NOMO-1 treated with DMSO at 0.1 percent for 48 hours (cell line): Measurements from ENCODE around the gene KLHL11.
"Not testable (repeated sequence)": the region's sequence is repeated elsewhere in the genome, so short reads cannot be mapped to it uniquely, and the experiment has no call there.

Experiments
- DNase-seq: peaks from one replicate; lab custom pipeline; 2025; ENCODE audit not compliant: unreplicated experiment; lab: John Stamatoyannopoulos, UW

KLHL11 gene

GRCh38 chr17:41840781-41841180, 24.4 kb downstream of the KLHL11 start:
- DNase-seq, result not testable (repeated sequence)

- not testable (repeated sequence) for DNase-seq
These were observed 25.8 kb downstream of the KLHL11 start for GRCh38 chr17:41839448-41839847.

- no peak for DNase-seq
These were observed 27.3 kb downstream of the KLHL11 start, which contains the start of gene KLHL10 for GRCh38 chr17:41837761-41838538. KLHL10 (plus strand) TSS chr17:41837825; CDS start chr17:41837933, 108 bp downstream.

GRCh38 chr17:41836550-41837196, 28.6 kb downstream of the KLHL11 start:
- DNase-seq, result no peak

DNA sequence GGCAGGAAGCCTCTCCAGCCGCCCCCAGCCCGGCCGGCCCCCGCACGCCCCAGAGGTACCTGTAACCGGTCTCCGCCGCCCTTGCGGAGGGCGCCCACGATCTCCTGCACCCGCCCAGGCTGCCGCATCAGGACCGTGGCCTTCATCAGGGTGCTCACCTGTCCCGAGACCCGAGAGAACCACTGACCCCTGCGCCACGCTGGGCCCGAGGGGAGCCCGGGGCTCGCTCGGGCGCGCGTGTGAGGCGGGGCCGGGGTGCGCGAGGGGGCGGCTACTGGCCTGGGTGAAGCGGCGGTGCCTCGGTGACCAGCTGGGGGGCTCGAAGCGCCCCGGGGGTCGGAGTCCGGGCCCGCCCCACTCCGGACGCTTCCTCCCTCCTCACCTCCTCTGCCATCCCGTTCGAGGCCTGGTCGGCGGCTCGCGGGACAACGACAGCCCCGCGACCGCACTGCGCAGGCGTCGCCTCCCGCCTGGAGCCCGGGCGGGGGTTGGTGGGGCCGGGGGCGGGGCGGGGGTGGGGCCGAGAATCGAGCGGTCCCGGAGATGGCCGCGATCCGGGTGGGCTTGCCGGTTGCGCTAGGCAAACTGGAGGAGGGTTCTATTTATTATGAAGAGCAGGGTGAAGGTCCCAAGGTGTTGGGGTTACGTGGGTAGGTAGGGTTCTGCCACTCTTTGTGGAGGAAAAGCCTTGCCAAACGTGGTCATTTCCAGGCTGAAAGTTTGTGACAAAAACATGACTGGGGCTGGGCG, 29.2 kb downstream of the KLHL11 start, which contains the start of gene NT5C3B:
Gene NT5C3B, minus strand, starts transcription at position 433 of the 750 bp plus-strand sequence. Its CDS starts 39 bp downstream, at position 394.
- DNase-seq, result no peak

GRCh38 chr17:41835214-41835799, 29.9 kb downstream of the KLHL11 start:
- peak; percentile 31 for DNase-seq

DNA sequence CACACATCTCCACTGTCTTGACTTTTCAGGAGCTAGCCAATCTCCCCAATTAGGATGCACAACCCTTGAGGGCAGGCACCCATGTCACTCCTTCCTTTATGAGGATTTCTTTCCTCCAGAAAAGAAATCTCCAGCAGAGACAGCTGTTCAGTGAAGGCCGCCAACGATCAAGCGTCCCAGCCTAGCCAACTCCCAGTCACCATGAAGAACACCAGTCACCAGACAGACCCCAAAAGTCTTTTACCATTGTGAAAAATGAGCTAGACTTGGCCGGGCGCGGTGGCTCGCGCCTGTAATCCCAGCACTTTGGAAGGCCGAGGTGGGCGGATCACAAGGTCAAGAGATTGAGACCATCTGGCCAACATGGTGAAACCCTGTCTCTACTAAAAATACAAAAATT, 35.3 kb downstream of the KLHL11 start:
- not testable (repeated sequence) for DNase-seq

- no peak for DNase-seq
These were observed 39.9 kb downstream of the KLHL11 start for GRCh38 chr17:41825175-41825845.

- DNase-seq, result no peak
These were observed 41.1 kb downstream of the KLHL11 start for GRCh38 chr17:41824086-41824485.

DNA sequence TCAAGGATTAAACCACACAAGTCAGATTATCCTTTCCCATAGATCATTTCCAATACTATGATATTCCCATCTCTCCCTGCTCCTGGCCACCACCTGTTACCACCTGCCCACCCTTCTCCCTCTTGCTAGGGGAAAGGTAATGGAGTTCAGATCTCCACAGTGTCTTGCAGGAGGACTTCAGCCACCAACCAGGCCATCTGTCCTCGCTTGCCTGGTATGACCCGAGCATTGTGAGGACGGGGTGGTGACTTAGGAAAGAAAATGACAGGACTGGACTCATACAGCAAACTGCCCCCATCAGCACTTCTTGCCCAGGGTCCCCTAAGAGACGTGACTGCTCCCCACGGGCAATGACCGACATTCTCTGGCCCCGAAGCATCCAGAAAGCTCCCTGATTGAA, 41.6 kb downstream of the KLHL11 start:
- no peak for DNase-seq

- DNase-seq, result no peak
These were observed 42.1 kb downstream of the KLHL11 start for GRCh38 chr17:41823141-41823524.

DNA sequence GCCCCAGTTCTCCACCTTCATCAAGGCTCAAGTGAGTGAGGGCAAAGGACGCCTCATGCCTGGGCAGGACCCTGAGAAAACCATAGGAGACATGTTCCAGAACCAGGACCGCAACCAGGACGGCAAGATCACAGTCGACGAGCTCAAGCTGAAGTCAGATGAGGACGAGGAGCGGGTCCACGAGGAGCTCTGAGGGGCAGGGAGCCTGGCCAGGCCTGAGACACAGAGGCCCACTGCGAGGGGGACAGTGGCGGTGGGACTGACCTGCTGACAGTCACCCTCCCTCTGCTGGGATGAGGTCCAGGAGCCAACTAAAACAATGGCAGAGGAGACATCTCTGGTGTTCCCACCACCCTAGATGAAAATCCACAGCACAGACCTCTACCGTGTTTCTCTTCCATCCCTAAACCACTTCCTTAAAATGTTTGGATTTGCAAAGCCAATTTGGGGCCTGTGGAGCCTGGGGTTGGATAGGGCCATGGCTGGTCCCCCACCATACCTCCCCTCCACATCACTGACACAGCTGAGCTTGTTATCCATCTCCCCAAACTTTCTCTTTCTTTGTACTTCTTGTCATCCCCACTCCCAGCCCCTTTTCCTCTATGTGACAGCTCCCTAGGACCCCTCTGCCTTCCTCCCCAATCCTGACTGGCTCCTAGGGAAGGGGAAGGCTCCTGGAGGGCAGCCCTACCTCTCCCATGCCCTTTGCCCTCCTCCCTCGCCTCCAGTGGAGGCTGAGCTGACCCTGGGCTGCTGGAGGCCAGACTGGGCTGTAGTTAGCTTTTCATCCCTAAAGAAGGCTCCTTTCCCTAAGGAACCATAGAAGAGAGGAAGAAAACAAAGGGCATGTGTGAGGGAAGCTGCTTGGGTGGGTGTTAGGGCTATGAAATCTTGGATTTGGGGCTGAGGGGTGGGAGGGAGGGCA, 42.7 kb downstream of the KLHL11 start:
- no peak for DNase-seq

DNA sequence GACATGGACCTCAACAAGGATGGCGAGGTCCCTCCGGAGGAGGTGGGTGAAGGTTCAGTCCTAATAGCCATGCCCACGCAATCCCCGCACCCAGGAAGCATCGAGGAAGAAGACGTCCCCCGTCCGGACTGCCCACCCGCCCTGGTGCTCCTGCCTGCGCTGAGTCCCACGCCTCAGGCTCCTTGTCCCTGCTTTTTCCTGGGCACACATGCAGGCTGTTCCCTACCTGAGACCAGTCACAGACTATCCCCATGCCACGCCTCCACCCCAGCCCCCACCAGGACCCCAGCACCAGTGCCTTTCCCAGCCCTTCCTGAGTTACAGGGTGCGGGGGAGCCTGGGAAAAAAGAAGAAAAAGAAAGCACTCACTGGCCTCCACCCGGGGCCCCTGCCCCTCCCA, 43.4 kb downstream of the KLHL11 start:
- DNase-seq, result no peak

DNA sequence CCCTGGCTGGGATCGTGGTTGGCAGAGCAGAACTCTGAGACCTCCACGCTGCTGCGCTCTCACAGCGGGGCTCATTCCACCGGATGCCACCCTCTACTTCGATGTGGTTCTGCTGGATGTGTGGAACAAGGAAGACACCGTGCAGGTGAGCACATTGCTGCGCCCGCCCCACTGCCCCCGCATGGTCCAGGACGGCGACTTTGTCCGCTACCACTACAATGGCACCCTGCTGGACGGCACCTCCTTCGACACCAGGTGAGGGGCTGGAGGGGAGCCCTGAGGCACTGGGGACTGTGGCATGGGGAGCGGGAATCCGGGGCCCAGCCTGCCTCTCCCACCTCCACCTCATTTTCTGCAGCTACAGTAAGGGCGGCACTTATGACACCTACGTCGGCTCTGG, 47.2 kb downstream of the KLHL11 start:
- DNase-seq, result no peak

DNA sequence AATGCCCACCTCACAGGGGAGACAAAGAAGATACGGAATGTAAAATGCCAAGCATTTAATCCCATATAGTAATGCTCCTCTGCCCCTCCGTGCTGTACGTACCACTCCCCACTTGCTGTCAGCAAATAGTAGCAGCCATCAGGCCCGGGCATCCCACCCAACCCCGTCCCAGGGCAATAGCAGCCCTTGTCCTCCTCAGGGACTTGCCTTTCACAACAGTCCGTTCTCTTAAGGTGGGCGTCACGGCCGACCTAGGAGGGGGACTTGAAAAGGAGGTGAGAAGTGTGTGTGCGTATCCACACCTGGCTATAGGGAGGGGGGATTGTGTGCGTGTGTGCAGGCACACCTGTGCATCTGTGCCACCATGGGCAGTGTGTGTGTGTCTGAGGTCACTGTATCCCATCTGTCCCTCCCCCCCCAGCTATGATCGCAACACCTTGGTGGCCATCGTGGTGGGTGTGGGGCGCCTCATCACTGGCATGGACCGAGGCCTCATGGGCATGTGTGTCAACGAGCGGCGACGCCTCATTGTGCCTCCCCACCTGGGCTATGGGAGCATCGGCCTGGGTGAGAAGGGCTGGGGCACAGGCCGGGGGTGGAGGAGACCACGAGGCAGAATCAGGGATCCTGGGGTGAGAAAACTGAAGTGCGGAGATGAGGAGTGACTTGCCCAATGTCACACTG, 48.4 kb downstream of the KLHL11 start:
- DNase-seq, result no peak

- no peak for DNase-seq
These were observed 51.0 kb downstream of the KLHL11 start for GRCh38 chr17:41814195-41814594.

GRCh38 chr17:41813699-41814124, 51.5 kb downstream of the KLHL11 start:
- no peak for DNase-seq

GRCh38 chr17:41813152-41813680, 52.0 kb downstream of the KLHL11 start:
- DNase-seq, result no peak
